Heart left ventricle (tissue), 16 donors: ENCODE measurements around the gene PGK2. TPM values are rescaled to one million over a fixed set of nuclear protein-coding genes. Genes with fewer than 3 reads are reported as not detected.

Experiments used
- ATAC-seq, 4 donors: fragments of 200-7000 bp; cut with Tn5 transposase; one replicate each; pipeline ENCODE4 v1.9.1; 2020 to 2022; ENCODE audit warnings: moderate library complexity in 4 of 4, mild to moderate bottlenecking in 3 of 4, moderate number of reproducible peaks in 1 of 4
- DNase-seq, 5 donors: peaks; one replicate each; pipeline ENCODE4 v3.0.0-alpha.2; 2020
- H3K27ac ChIP-seq, 12 donors: fragments of 200-600 bp; sonication (generic) in 4 of 12; one replicate each; pipeline versions ENCODE4 v1.5.0 to v1.8.0; 2016 to 2022; ENCODE audit warnings: mild to moderate bottlenecking in 2 of 12
- H3K27me3 ChIP-seq, 9 donors: fragments of 200-600 bp; sonication (generic) in 2 of 9; one replicate each; pipeline versions ENCODE4 v1.5.1 to v1.8.0; 2016 to 2022; ENCODE audit warnings: mild to moderate bottlenecking in 3 of 9
- H3K36me3 ChIP-seq, 9 donors: fragments of 200-600 bp; sonication (generic) in 2 of 9; one replicate each; pipeline versions ENCODE4 v1.5.0 to v1.8.0; 2018 to 2022; ENCODE audit warnings: mild to moderate bottlenecking in 2 of 9
- H3K4me1 ChIP-seq, 12 donors: fragments of 200-600 bp; sonication (generic) in 4 of 12; one replicate each; pipeline versions ENCODE4 v1.5.0 to v1.8.0; 2016 to 2022; ENCODE audit warnings: mild to moderate bottlenecking in 3 of 12
- H3K4me3 ChIP-seq, 12 donors: fragments of 200-600 bp; sonication (generic) in 4 of 12; one replicate each; pipeline versions ENCODE4 v1.5.0 to v1.8.0; 2017 to 2022; ENCODE audit warnings: mild to moderate bottlenecking in 9 of 12, moderate library complexity in 4 of 12
- H3K9me3 ChIP-seq, 12 donors: fragments of 200-600 bp; sonication (generic) in 4 of 12; one replicate each; pipeline versions ENCODE4 v1.5.0 to v1.8.0; 2016 to 2022; ENCODE audit warnings: mild to moderate bottlenecking in 1 of 12
- CTCF ChIP-seq, 12 donors: fragments of 200-600 bp; sonication (generic) in 4 of 12; IDR thresholded peaks; one replicate each; pipeline versions ENCODE4 v1.5.0 to v1.8.0; 2018 to 2022; ENCODE audit warnings: antibody characterized with exemption in 12 of 12, mild to moderate bottlenecking in 5 of 12
- POLR2A ChIP-seq, 2 donors: fragments of 450-650 bp; IDR thresholded peaks; one replicate each; pipeline ENCODE4 v1.6.1; 2017; ENCODE audit warnings: antibody characterized with exemption in 2 of 2, mild to moderate bottlenecking in 2 of 2, moderate library complexity in 2 of 2
- WGBS, 4 donors: extraction: QIAGEN DNeasy Blood & Tissue Kit in 2 of 4; methylation state at CpG; one replicate each; pipeline versions ENCODE4 v1.1.5 to v1.1.7; 2013 to 2018; 5-methylcytosine and 5-hydroxymethylcytosine counted together
- intact Hi-C, 10 donors: fragments of 100-400 bp; cut with DNase I; formaldehyde crosslinking; loops; one replicate each; pipeline versions ENCODE4 v1.11.1 to v1.14.2; 2022
- polyA plus RNA-seq, 2 donors: library from polyadenylated mRNA; stranded (reverse); fragments of 200-250 nt; gene quantifications; one replicate each; pipeline ENCODE4 v1.2.3, GENCODE V29; 2013
- total RNA-seq, 9 donors: library from RNA; depleted of rRNA in 2 of 9; stranded (reverse); fragments of >200 nt in 2 of 9; fragmentation: NEBNext Ultra II Directional in 3 of 9; extraction: Animal tissue kit (Norgen Biotek cat#: 25700) in 3 of 9; gene quantifications; one replicate each; pipeline versions ENCODE4 v1.1.0 to v1.2.4, GENCODE V29; 2016 to 2023
- donor health status: ischemic (EF 13 %, LVEDD 7.1; RV severe dilation, severe dysfunction).
- donor health status: healthy with polysubstance abuse.
- donor health status: DM: no; HTN: yes; CAD: no.
- donor health status: DM: no; HTN: no; CAD: no.
- donor health status: ischemic (EF 25% LVEDD 6.9; RV normal size, moderate dysfunction).
- donor health status: ischemic (EF 25% LVEDD 5.7; RV mildly dilated, moderate dysfunction).
- donor health status: healthy.
- donor health status: DM: yes; HTN: yes; CAD: no.
- donor health status: ischemic (EF 35%, LVEDD 5.7; RV mildly dilated, moderate dysfunction).
- donor health status: nonischemic (EF 11% LVEDD 7.7; RV severe dilation, severe dysfunction).
- donor health status: DM: yes; HTN: yes; CAD: no.
- donor health status: PGD.
- donor health status: ischemic (EF 29% LVEDD 5.4; RV normal size, mild dysfunction).
- donor health status: nonischemic (EF 23%, LVEDD 6.1; RV moderate dilation, normal function).

The PGK2 gene
- total and polyA plus RNA-seq, 11 donors = not detected

- peaks cover 0 to 10% (median 0%) of the 10 kb centered on the region in 12 donors for H3K9me3 ChIP-seq
- TF ChIP-seq POLR2A (IDR thresholded peaks at IDR 0.05) (no peak), CTCF (IDR thresholded peaks at IDR 0.05) (no peak)
- ATAC-seq (no peak), DNase-seq (no peak)
- no peak overlapping the region for H3K4me3 ChIP-seq
- no peaks in the 10 kb centered on the region for H3K4me1 ChIP-seq
- no peaks in the 10 kb centered on the region for H3K27me3 ChIP-seq
- intact Hi-C loops = no loop called here
- no peak overlapping the region for H3K27ac ChIP-seq
- WGBS, 4 donors = 86 to 94% (median 88%) methylated on average over 2 of the region's 2 CpGs
- H3K36me3 ChIP-seq = no peaks in the 10 kb centered on the region
These were observed 28.1 kb upstream of the PGK2 start for GRCh38 chr6:49815166-49815565.

GRCh38 chr6:49813248-49813647 is 26.2 kb upstream of the PGK2 start:
- Histone ChIP-seq H3K4me3 (no peak overlapping the region), H3K27me3 (no peaks in the 10 kb centered on the region), H3K9me3 (peaks cover 0 to 24% (median 0%) of the 10 kb centered on the region in 12 donors), H3K4me1 (no peaks in the 10 kb centered on the region), H3K27ac (no peak overlapping the region), H3K36me3 (no peaks in the 10 kb centered on the region)
- DNase-seq (no peak), ATAC-seq (no peak)
- 62 to 73% (median 69%) methylated on average over 2 of the region's 2 CpGs for WGBS, 4 donors
- intact Hi-C loops = no loop called here
- TF ChIP-seq CTCF (IDR thresholded peaks at IDR 0.05) (no peak), POLR2A (IDR thresholded peaks at IDR 0.05) (no peak)

GRCh38 chr6:49806145-49806544 is 19.1 kb upstream of the PGK2 start:
- Histone ChIP-seq H3K36me3 (no peaks in the 10 kb centered on the region), H3K27me3 (no peaks in the 10 kb centered on the region), H3K4me3 (no peak overlapping the region), H3K27ac (no peak overlapping the region), H3K4me1 (no peaks in the 10 kb centered on the region), H3K9me3 (peaks cover 0 to 24% (median 0%) of the 10 kb centered on the region in 12 donors)
- DNase-seq (no peak), ATAC-seq (no peak)
- TF ChIP-seq POLR2A (IDR thresholded peaks at IDR 0.05) = no peak
- TF ChIP-seq CTCF (IDR thresholded peaks at IDR 0.05) = no peak
- intact Hi-C loops = no loop called here
- 83 to 93% (median 86%) methylated on average over 4 of the region's 4 CpGs for WGBS, 4 donors

GRCh38 chr6:49805246-49805645 is 18.2 kb upstream of the PGK2 start:
- 50 to 63% (median 59%) methylated on average over 1 to 3 of the region's 3 CpGs for WGBS, 4 donors
- intact Hi-C loops = no loop called here
- Histone ChIP-seq H3K9me3 (peaks cover 0 to 15% (median 0%) of the 10 kb centered on the region in 12 donors), H3K27ac (no peak overlapping the region), H3K36me3 (no peaks in the 10 kb centered on the region), H3K4me3 (no peak overlapping the region), H3K4me1 (no peaks in the 10 kb centered on the region), H3K27me3 (no peaks in the 10 kb centered on the region)
- ATAC-seq = no peak
- no peak for DNase-seq
- TF ChIP-seq CTCF (IDR thresholded peaks at IDR 0.05) (no peak), POLR2A (IDR thresholded peaks at IDR 0.05) (no peak)
